GM10266 (cell line): ENCODE results near the gene HPCAL1.

ENCODE experiments used
- DNase-seq: peaks from one replicate; pipeline ENCODE4 v3.0.0; 2012; ENCODE audit errors: extremely low spot score
- TF ChIP-seq, protein P1 (sequence below): IDR thresholded peaks from 2 replicates; pipeline ENCODE4 v1.5.1; 2012; ENCODE audit warnings: mild to moderate bottlenecking, low read depth; ENCODE audit not compliant: control insufficient read depth, insufficient read depth; ENCODE audit errors: missing control alignments

The HPCAL1 gene

DNA sequence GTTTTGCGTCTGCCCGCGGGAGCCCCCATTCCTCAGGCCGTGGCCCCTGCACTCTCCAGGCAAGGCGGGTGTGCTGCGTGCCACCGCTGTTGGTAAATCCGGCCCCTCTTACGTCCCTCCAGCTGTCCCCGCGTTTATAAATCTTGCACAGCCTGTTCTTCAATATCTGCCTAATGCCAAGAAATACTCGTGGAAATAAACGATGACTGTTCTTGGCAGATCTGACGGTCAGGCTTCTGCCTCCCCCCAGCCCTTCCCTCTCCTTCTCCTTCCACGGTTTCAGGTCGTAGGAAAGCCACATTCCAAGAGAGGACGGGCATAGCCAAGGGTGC is 124.9 kb downstream of the HPCAL1 start:
- DNase-seq: no peak

DNA sequence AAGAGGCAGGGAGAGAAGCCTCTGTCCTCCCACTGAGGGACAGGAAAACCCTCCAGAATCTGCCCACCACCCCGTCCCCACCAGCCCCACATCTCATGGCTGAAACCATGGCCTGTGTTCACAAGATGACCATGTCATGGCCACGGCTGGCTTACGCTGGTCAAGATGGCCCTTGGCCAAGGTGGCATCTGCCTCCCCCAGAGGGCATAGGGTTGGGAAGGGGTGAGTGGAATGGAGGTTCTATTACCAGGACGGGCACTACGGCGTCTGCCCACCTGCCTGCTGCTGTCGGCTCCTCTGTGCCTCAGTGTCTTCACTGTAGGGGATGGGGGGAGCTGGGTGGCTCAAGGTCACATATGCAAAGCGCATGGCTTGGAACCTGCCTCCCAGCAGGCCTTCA is 125.7 kb downstream of the HPCAL1 start:
- DNase-seq: no peak
- TF ChIP-seq, protein P1, sequence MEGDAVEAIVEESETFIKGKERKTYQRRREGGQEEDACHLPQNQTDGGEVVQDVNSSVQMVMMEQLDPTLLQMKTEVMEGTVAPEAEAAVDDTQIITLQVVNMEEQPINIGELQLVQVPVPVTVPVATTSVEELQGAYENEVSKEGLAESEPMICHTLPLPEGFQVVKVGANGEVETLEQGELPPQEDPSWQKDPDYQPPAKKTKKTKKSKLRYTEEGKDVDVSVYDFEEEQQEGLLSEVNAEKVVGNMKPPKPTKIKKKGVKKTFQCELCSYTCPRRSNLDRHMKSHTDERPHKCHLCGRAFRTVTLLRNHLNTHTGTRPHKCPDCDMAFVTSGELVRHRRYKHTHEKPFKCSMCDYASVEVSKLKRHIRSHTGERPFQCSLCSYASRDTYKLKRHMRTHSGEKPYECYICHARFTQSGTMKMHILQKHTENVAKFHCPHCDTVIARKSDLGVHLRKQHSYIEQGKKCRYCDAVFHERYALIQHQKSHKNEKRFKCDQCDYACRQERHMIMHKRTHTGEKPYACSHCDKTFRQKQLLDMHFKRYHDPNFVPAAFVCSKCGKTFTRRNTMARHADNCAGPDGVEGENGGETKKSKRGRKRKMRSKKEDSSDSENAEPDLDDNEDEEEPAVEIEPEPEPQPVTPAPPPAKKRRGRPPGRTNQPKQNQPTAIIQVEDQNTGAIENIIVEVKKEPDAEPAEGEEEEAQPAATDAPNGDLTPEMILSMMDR: no peak

More for the DNA sequence above, 124.9 kb downstream of the HPCAL1 start:
- TF ChIP-seq, protein P1: no peak

DNA sequence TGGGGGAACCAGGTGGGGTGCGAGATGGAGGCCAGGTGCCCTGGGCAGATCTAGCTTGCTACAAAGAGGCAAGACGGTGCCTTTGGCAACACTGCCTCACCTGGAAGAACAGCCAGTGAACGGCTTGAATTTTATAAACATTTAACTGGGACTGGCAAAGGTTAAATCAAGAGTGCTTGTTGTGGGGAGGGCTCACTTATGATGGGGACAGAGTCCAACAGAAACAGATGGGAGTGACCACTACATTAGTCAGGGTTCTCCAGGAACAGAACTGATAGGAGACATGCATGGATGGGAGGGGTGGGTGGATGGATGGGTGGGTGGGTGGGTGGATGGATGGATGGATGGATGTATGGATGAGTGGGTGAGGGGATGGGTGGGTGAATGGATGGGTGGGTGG is 126.2 kb downstream of the HPCAL1 start:
- no peak for DNase-seq
- TF ChIP-seq, protein P1: no peak

DNA sequence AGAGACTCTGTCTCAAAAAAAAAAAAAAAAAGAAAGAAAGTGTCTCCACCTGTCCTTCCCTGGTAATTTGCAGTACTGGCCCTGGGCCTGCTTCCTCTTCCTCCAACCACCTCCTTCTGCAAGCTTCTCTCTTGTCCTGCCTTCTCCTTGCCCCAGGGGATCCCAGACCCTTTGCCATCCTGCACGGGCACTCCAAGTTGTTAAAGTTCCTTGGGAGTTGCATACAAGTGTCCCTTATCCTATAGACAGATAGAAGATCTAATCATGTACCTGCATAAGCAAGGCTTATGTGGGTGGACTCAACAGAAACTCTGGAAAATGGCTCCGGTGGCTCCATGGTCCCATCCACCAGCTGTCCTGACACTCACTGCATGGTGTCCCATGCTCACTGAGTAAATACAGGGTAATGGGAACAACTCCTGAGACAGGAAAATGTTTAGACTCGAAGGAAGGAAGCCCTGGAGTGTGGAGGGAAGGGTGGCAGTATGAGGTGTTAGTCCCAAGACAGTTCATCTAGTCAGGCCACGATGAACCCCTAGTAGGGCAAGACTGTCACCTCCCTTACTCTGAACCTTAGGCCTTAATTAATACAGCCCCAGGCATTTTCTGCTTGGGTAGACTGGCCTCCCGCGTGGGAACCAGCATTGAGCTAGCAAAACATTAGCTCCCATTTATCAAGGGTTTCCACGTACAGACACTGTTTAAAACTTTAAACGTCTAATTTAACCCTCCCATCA is 128.3 kb downstream of the HPCAL1 start:
- TF ChIP-seq, protein P1: no peak
- DNase-seq: no peak

DNA sequence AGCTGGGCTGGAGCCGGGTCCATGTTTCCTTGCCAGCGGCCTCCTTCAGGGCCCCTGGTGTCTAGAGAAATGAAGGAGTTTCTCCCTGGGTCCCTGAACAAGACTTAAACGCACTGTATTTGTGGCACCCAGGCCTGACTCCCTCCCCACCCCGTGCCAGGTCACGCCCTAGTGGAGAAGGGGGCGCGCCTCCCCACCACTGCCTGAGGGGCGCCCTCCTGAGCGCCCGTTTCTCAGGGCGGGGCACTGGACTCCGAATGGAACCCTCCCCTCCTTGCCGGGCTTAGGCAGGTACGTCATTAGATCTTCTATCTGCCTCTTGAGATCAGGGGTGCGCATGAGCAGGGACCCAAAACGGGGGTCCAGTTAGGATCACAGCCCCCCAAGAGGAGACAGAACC is 129.1 kb downstream of the HPCAL1 start:
- peak; percentile 48 for DNase-seq
- TF ChIP-seq, protein P1: peak; percentile 1

DNA sequence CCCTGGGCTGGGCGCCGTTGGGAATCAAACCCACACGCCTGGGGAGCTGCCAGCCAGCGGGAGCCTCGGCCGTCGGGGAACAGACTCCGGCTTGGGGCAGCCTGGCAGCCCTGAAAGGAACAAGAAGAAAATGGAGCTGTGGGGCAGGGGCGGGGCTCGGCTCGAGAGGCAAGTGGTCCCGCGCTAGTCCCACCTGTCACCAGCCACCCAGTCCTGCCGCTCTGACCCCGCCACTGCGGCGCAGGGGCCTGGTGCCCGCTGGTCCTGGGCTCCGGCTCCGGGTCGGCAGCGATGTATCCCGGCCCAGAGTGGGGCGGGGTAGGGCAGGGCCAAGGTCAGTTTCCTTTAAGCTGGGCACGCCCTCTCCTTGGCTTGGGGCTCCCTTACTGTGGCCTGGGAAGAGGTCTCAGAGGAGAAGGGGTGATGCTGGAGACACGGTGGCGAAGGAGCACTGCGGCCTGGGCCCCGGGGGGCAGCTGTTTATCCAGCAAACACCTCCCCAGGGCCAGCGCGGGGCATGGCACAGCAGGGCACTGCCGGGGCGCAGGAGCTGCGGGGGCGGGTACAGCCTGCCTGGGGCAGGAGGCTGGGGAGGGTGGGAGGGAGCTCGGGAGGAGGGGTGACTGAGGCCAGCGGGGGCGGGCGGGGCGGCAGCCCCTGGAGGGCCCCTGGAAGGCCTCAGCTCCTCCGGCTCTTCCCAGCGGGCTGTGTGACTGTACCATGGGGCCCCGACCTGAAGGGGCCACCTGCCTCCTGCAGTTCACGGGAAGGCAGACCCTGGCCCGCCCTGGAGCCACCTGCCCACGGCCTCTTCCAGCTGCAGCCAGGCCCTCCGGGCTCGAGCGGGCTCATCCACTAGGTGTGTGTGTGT is 129.8 kb downstream of the HPCAL1 start:
- TF ChIP-seq, protein P1: no peak
- DNase-seq: peak; percentile 78
